Stimulated activated CD4-positive, alpha-beta T cell treated with anti-CD3 and anti-CD28 coated beads, TNF-alpha, amount 100 ng/mL, for 4 hours (primary cell): ENCODE data around the gene TIRAP.

ENCODE experiments used
- DNase-seq, 3 experiments: peaks; one replicate each; pipeline ENCODE4 v3.0.0-alpha.2; 2020; ENCODE audit warnings: low read depth in 3 of 3

TIRAP gene

DNA sequence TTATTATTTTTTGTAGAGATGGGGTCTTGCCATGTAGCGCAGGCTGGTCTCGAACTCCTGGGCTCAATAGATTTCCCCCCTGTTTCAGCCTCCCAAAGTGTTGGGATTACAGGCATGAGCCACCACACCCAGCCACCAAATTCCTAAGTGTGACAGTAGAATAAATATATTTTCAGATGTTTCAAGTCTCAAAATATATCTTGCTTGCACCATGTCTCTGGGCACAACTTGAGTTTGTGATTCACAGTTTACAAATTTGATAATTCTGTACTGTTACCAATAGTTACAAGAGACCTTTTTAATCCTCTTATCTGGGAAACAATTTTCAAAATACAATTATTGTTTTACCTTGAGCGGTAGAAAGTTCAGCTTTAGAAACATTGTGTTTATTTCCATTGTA is 40.1 kb downstream of the TIRAP start:
- no peak for DNase-seq

DNA sequence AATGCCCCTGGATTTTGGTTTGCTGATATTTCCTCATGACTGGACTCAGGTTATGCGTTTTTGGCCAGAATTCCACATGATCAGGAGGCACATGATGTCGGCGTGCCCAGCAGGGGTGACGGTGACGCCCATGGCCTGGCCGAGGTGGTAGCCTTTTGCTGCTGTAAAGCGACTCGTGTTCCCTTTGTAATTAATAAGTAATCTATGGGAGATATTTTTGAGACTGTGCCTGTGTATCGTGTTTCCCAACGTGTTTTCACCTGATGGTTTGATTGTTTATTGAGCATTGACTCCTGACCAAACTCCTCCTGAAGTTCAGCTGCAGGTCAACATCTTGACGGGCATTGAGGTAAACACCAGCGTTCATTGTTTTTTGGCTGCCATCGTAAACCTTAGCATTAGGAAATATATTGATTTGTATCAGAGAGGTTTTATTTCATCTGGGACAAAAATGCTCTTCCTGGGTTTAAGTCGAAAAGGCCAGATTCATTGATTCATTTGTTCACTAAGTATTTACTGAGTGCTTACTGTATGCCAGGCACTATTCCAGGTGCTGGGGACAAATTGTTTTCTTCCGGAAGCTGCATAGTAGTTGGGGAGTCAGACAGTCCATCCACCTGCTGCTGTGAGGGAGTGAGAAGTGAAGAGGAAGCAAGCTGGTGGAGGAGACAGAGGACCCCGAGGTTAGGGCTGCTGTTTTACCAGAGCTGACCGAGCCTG is 44.5 kb downstream of the TIRAP start:
- DNase-seq, result no peak

DNA sequence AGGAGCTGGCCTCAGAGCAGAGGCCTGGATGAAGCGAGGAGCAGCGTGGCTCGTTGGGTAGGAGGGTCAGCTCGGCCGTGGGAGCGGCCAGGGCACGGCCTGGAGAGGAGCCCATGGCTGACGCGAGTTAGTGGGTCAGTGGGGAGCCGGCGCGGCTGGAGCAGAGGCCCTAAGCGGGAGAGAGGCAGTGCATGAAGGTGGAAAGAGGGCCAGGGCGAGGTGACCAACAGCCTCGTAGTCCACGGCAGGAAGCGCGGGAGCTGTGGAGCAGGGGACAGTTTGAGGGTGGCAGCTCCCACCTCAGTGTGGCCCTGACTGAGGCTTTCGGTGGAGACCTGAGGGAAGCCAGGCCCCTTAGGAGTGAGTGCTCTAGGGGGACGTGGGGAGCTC is 45.1 kb downstream of the TIRAP start:
- DNase-seq, result no peak

DNA sequence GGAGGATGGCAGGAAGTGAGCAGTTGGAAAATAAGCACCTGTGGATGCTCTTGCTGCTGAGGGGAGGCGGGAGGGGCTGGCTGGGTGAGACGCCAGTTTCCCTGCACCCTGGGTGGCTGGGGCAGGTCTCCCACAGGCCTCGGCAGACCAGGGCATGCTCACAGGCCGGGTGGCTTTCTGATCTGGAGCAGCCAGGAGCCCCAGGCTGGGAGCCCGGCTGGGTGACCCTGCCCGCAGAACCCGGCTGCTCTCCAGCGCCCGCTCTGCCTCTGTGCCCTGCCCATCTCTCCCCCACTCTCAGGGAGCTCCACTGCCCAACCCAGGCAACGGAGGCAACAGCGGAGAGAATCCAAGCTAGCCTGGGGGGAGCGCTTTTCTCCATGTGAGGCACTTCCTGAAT is 45.6 kb downstream of the TIRAP start:
- no peak for DNase-seq

DNA sequence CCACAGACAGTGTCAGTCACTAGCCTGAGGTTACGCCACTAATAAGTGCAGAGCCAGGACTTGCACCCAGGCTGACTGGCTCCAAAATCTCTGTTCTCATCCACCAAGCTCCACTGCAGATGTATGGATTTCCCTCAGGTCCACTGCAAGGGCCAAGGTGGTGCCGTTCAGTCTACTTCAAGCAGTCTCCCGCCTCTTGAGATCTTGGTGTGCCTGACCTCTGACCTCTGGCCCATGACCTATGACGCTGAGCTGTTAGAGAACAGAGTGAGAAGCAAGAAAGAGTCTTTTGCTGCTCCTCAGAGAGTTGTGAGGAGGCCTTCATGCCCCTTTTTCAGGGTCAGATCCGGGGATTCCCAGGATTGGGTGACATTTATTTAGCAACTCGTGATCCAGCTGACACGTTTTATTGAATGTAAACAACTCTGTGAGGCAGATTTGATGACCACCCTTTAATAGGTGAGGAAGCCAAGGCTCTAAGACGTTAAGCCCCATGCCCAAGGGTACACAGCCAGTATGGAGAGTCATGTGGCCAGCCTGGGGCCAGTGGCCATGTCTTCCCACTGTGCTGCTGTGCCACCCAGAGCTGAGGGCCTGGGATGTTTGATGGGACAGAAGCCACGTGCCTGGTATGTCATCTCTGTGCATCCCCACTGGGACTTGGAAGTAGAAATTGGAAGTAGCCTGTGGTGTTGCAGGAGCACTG is 46.2 kb downstream of the TIRAP start:
- DNase-seq, result no peak

DNA sequence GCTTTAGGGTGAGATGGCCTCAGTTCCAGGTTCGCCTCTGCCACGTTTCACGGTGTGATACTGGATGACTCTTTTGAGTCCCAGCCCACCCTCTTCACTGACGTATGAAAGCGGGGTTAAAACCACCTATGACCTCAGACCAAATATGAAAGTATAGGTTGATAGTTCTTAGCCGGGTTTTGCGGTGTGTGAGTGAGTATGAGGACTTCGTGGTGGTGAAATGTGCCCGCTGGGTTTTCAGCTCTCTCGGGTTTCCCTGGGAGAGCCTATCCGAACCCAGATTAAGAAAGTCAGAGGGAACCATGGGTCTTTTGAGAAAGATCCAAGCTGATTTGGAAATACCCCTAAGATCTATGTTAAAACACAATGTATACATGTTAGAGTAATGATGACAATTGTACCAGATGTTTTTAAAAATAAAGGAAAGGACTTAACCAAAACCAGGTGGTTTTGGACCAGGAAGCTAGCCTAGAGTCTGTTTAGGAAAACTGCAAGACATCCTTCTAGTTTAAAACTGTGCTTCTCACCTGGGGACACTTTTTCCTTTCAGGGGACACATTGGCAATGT is 46.8 kb downstream of the TIRAP start:
- no peak for DNase-seq

DNA sequence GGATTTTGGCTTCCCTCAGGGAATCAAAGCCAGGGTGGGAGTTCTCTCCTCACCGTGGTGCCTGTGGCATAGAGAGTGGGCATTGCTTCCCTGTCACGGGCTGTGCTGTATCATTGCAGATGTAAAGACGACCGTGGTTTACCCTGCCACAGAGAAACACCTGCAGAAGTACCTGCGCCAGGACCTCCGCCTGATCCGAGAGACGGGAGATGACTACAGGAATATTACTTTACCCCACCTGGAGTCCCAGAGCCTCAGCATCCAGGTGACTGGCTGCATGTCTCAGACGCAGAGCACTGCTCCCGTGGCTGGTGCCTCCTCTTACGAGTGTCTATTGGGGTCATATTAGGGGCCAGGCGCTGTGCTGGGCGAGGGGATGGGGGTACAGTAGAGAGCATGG is 48.4 kb downstream of the TIRAP start:
- DNase-seq, result no peak

DNA sequence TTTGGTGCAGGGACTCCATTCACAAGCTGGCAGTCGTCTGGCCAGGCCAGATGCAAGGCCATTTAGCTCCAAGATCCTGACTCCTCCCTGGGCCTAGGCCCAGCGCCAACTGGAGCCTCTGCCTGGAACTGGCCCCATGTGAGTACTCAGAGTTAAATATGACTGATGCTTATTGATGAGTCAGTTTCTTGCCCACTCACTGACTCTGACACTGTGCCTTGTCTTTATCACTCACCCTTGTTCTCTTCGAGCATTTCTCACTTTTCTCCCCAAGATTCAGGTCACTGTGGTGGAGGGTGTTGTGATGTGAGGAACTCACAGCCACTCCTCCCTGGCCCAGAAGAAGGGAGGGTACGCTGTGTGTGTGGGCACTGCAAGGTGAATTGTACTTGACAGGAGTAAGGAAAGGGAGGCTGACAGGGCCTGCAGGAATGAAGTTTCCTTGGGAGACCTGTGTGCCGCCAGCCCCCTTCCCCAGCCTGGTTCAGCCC is 49.4 kb downstream of the TIRAP start:
- DNase-seq, result no peak

DNA sequence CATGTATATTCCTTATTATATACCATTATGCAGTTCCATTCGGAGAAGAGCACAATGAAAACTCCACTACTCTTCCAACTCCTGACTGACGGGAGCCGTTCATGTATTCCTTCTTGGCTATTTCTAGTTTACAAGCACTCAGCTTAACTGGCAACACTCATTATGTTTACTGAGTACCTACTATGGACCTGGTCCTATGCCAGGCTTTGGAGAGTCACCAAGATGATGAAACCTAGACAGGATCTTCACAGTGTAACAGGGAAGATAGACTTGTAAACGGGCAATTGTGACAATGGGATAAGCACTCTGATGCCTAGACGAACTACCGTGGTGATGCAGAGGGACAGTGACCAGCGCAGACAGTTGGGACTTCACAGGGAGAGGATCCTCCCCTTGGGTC is 50.2 kb downstream of the TIRAP start:
- DNase-seq, result no peak

DNA sequence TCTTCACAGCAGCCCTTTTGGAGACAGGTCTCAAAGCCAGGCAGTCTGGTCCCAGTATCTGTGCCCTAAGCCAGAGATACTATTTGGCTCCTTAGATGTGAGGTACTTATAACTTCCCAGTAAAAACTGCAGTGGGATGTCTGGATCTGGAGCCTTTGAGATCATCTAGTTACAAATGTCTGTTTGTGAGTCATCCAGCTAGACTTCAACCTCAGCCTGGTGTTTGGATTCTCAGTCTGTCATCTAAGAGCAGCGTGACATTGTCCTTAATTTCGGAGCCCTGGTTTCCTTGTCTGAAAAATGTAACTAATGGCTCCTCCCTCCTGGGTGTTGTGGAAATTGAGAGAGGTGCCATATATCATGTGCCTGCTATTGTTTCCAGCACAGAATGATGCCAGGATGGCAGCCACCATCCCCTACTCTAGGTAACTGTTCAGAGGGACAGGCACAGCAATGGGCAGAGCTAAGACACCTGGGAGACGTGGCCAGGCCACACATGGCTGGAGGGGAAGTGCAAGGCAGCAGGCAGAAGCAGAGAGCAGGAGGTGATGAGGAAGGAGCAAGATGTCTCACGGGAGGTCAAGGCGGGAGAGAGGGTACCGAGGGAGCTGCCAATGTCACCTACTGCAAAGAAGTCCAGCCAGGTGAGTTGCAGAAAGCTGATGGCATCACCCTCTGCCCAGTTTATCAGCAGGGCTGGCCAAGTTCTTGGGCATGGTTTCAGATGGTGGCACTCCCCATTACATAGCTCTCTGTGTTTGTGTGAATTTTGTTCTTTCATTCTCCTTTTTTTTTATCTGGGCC is 52.0 kb downstream of the TIRAP start:
- no peak for DNase-seq

DNA sequence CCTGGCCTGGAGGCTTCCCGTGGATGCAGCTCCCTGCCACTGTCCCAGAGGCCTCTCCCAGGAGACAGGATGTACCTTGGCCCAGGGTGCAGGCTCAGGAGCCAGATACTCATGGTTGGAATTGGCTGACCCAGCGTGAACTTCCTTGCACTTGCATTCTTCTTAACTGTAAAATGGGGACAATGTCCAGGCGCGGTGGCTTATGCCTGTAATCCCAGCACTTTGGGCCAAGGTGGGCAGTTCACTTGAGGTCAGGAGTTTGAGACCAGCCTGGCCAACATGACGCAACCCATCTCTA is 52.5 kb downstream of the TIRAP start:
- no peak for DNase-seq

DNA sequence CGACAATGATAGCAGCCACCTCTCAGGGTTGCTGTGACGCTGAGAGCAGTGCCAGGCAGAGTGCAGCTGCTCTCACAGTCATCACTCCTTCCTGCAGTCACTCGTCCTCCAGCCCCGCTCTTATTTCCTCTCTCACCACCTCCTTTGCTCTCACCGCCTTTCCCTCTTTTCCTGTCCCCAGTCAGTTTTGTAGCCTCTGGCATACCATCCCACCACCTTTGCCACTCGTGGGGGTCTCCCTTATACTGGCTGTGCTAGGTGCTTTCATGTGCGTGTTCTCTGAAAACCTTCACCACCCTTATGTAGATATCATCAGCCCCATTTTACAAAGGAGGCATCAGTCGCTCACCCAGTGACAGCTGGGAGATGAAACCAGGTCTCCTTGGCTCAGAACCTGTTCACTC is 53.2 kb downstream of the TIRAP start:
- no peak for DNase-seq

DNA sequence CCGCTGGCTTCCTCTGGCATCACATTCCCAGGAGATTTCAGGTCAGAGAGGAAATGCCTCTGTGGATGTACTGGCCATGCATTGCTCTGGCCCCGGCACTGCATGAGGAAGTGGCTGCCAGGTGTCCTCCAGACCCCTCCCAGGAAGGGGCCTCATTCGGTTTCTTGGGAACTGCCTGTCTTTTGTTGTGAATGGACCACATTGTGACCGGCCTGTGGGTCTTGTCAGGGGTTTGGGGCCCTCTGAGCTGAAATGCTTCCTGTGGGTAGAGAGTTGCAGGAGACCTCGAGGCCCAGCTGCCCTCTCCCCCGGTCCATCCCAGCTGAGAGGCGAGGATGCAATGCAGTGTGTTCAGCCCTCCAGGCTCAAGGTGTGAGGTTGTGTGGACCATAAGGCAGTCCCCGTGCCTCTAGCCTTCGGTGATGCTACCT is 53.8 kb downstream of the TIRAP start:
- no peak for DNase-seq

DNA sequence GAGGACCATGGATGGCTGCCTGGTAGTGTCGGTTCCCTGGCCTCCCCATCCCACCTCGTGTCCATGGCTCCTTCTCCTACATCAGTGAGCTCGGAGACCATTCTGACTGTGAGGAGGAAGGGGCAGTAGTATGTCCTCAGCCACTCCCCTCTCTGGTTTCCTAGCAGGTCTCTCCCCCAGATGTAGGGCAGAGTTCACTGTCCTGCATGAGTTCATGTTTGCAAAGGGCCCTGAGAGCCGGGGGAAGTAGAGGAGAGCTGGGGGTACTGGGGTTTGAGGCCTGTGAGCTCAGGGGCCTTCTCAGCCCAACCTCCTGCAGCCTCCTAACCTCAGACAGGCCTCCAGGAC is 54.2 kb downstream of the TIRAP start:
- no peak for DNase-seq

DNA sequence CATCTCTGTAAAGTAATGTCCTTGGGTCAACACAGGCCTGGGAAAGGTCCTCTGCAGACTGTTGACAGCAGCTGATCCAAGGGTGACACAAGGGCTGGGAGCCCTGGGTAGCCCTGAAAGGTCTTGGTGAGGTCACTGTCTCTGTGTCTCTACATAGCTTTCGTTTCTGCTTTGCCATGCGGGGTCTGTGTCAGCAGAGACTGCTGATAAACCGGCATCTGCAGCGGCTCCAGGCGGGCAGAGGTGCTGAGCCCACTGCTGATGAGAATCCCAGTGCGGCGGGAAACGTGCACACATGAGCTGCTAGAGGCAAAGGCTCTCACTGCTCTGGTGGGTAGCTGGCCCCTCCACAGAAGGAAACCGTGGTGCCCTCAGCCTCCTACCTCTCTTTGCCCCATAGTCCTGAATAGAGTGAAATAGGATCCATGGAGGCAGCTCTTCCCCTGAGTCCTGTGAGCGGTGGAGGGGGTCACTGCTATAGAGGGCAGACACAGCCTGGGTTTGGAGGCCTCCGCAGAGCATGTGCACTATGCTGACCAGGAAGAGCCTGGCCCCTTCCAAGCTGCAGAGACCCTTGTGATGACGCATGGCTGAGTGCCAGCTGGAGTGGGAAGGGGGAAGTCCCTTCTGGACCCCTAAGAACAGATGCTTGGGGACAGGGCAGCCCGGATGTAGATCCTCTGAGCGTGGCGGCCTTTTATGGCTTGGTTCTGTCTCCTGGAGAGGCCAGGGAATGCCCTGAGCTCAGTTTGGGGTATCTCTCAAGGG is 54.8 kb downstream of the TIRAP start:
- DNase-seq, result no peak

DNA sequence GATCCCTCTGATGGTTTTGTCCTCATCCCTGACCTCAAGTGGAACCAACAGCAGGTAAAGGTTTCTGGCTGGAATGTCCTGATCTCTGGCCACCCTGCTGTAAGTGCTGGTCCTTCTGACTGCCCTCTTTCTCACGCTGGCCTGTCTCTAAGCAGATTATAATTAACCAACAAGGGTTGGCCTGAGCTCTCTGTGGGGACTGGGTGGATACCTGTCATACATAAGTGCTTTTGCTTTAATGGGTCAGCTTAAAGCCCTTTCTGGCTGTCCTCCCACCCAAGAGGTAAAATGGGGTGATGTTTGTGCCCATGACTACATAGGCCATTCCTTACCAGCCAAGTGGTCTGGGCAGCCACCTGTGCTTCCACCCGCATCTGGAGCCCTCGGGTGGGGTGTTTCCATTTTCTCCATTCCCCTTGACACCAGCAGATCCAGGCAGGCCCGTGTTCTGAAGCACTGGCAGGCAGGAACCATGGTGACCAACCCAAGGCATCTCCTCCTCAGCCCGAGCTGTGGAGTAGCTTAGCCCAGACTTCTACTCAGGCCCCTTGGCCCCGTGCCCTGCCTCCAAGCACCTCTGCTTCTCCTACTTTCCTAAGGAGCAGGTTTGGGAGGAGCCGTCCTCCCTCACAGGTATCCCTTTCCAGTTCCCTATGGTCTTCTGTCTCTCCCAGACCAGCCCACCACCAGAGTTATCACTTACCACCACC is 55.6 kb downstream of the TIRAP start:
- DNase-seq, result no peak

DNA sequence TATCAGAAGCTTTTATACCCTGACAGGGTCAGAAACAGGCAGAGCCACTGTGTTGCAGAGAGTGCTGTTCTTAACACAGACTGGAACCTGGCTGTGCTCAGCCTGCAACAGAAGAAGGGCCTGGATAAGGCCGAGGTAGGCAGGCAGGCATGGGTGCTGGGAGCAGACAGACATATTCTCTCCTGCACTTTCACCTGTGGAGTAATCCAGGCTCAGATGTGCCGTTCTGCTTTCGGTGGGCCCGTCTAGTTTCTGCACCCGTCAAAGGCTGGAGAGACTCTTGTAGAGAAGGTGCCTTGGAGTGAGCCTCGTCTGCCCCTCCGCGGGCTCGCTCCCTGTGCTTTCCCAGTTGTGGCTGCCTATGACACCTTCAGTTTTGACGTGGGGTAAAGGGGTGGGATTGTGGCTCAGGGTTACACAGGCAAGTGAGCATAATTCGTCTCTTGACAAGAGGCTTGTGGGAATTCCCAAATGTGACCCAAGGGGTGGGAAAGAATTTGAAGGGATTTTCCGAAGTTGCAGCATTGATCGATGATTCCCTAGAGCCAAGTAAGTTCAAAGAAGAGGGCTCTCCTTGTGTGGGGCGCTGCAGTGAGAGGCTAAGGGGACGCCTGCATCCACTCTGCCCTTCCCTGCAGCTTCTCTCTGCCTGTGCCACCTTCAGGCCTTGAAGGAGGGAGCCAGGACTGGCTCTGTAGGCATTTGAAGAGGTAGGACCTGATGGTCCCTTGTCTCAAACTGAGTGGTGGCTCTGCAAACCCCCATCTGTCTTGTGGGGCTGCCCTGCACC is 56.4 kb downstream of the TIRAP start:
- DNase-seq, result no peak

DNA sequence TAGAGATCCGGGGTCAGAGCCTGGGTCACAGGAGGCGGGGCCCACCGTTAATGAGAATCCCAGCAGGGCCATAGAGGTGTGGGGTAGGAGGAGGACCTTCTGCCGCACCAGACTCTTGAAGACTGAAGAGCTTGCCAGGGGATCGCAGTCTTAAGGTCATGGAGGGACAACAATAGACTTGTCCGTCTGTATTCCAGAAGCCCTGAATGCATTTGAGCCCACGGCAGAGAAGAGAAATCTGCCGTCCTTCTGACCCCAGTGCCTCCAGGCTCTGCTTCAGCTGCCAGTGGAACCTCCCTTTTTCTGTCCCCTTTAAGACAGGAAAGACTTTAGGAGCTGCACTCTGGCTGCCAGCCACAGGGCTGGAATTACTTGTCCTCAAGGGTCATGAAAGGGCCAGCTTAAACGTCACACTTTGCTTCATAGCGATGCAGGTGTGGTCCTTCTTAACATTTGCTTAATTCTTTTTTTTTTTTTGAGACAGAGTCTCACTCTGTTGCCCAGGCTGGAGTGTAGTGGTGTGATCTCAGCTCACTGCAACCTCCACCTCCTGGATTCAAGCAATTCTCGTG is 57.1 kb downstream of the TIRAP start:
- no peak for DNase-seq

DNA sequence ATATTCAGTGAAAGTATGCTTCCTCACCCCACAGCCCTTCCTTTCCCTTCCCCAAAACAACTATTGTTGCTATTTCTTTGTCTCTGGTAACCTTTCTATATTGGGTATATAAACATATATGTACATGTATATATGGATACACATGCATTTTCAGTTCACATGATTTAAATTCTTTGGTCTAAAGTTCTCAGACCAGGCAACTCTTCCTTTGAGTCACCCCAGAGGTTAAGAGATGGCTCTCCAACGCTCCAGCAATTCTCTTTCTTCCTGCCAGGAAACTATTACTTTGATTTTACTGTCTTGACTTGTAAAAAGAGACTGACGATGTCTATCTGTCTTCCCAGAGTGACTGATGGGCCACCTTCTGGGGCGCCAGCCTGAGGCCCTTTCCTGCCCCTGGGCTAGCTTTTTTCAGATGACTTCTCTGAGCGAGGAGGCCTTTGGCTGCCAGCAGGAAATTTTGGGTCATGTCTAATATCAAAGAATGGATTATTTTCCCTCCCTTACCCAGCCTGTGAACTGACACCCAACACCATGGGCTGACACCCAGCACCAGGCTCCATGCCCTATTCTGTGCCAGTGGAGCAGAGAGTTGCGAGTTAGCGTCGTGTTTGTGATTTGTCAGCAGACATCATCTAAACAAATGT is 58.2 kb downstream of the TIRAP start:
- no peak for DNase-seq

DNA sequence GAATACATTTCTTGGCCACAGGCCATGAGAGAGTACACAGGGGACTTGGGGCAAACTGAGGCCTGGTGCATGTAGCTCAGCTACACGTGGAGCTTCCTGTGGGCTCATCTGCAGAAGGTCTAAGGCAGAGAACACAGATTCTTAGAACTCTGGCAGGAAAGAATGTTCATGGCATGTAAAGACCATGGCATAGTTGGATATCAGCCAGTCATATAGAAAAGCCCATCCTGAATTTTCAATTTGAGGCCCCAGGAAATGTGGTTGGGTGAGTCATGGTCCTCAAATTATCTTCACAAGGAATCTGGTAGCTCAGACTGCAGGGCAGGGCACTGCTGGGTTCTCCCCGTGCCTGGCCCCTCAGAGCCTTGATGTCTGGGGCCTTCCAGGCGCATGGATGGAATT is 58.9 kb downstream of the TIRAP start:
- no peak for DNase-seq
